PC-3 (cell line): ENCODE measurements around the gene LMNTD1. TPM values are rescaled to one million over a fixed set of nuclear protein-coding genes. Genes with fewer than 3 reads are reported as not detected.

Experiments used
- ATAC-seq: fragments of 200-7000 bp; cut with Tn5 transposase; 2 replicates; pipeline ENCODE4 v1.9.1; 2020; ENCODE audit warnings: mild to moderate bottlenecking, moderate library complexity
- BruUV-seq: library from RNA; stranded (reverse); fragments of 400-500 nt; replicated peaks from 2 replicates; lab custom pipeline; 2021; lab: Mats Ljungman, UMichigan
- CTCF ChIA-PET: fragments of 300-600 bp; sonication (Branson Sonifier 250); formaldehyde crosslinking; loops from one replicate; lab custom pipeline; 2022; ENCODE audit warnings: antibody characterized with exemption; lab: Charles Lee
- POLR2A ChIA-PET: fragments of 300-600 bp; sonication (Branson Sonifier 250); formaldehyde crosslinking; loops from one replicate; lab custom pipeline; 2022; ENCODE audit warnings: antibody characterized with exemption; ENCODE audit not compliant: unreplicated experiment; lab: Charles Lee
- DNase-seq: peaks from one replicate; pipeline ENCODE4 v3.0.0-alpha.2; 2015
- H2AFZ ChIP-seq: fragments of 300-600 bp; sonication (generic); 2 replicates; pipeline ENCODE4 v1.6.0; 2016; ENCODE audit warnings: antibody characterized with exemption, low read length
- H3F3A ChIP-seq: fragments of 300-600 bp; sonication (generic); one replicate; pipeline ENCODE4 v1.6.0; 2017; ENCODE audit warnings: antibody characterized with exemption, low read length, control low read depth, mild to moderate bottlenecking; ENCODE audit not compliant: unreplicated experiment
- H3K27ac ChIP-seq: fragments of 300-600 bp; sonication (generic); 2 replicates; pipeline ENCODE4 v1.5.1; 2016; ENCODE audit warnings: mild to moderate bottlenecking, low read length
- H3K27me3 ChIP-seq: fragments of 300-600 bp; sonication (generic); 2 replicates; pipeline ENCODE4 v1.6.1; 2016; ENCODE audit warnings: low read length, mixed read lengths
- H3K36me3 ChIP-seq: fragments of 300-600 bp; sonication (generic); 2 replicates; pipeline ENCODE4 v1.6.1; 2016; ENCODE audit warnings: low read depth, mixed run types, low read length, mixed read lengths
- H3K4me1 ChIP-seq: fragments of 300-600 bp; sonication (generic); 2 replicates; pipeline ENCODE4 v1.5.1; 2016; ENCODE audit warnings: low read length; ENCODE audit not compliant: insufficient read depth
- H3K4me2 ChIP-seq: fragments of 300-600 bp; sonication (generic); 2 replicates; pipeline ENCODE4 v1.6.0; 2016; ENCODE audit warnings: low read length
- H3K4me3 ChIP-seq: fragments of 300-600 bp; sonication (generic); 2 replicates; pipeline ENCODE4 v1.5.1; 2016; ENCODE audit warnings: mild to moderate bottlenecking, low read length, mixed read lengths
- H3K79me2 ChIP-seq: fragments of 300-600 bp; sonication (generic); 2 replicates; pipeline ENCODE4 v1.6.1; 2017; ENCODE audit warnings: low read length, mixed read lengths
- H3K9ac ChIP-seq: fragments of 300-600 bp; sonication (generic); 2 replicates; pipeline ENCODE4 v1.6.0; 2016; ENCODE audit warnings: mild to moderate bottlenecking, low read length
- H3K9me2 ChIP-seq: fragments of 300-600 bp; sonication (generic); replicated peaks from 2 replicates; pipeline ENCODE4 v1.6.1; 2016; ENCODE audit warnings: mixed run types, low read length, mixed read lengths
- H3K9me3 ChIP-seq: fragments of 300-600 bp; sonication (generic); 2 replicates; pipeline ENCODE4 v1.6.1; 2016; ENCODE audit warnings: low read length, mixed read lengths
- H4K20me1 ChIP-seq: fragments of 300-600 bp; sonication (generic); 2 replicates; pipeline ENCODE4 v1.6.1; 2016; ENCODE audit warnings: low read length, mixed read lengths
- EZH2 ChIP-seq: fragments of 300-600 bp; sonication (generic); IDR thresholded peaks from one replicate; pipeline ENCODE4 v1.6.1; 2017; ENCODE audit warnings: antibody characterized with exemption, mild to moderate bottlenecking, low read length; ENCODE audit not compliant: unreplicated experiment
- EZH2phosphoT487 ChIP-seq: fragments of 300-600 bp; sonication (generic); IDR thresholded peaks from 2 replicates; pipeline ENCODE4 v1.6.1; 2018; ENCODE audit warnings: mild to moderate bottlenecking, antibody characterized with exemption, low read length, borderline replicate concordance
- intact Hi-C: fragments of 100-400 bp; cut with micrococcal nuclease; formaldehyde crosslinking; loops from 2 replicates; pipeline ENCODE4 v1.9.0; 2023
- total RNA-seq: library from RNA; depleted of rRNA; stranded (reverse); fragments of >200 nt; gene quantifications from 2 replicates; pipeline ENCODE4 v1.2.3, GENCODE V29; 2014
- TF ChIP-seq, protein P1 (sequence below): fragments of 300-600 bp; sonication (generic); conservative IDR thresholded peaks from 2 replicates; pipeline ENCODE4 v1.5.1; 2017; ENCODE audit warnings: antibody characterized with exemption, low read depth, mild to moderate bottlenecking, low read length

The LMNTD1 gene
- total RNA-seq, 1 experiment from 2014 or later, result not detected

DNA sequence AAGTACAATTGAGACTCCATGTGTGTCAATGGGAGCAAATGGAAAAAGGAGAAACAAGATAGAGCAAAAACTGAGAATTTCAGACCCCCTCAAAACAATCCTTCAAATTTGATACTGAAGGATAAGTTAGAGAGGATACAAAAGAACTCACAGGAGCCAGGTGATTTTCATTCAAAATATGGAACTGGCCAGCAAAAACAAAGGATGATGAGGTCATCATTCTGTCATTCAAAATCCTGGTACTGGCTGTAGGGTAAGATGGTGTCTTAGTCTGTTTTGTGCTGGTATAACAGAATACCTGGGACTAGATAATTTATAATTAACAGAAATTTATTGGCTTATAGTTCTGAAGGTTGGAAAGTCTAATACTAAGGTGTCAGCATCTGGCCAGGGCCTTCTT lies 80.6 kb downstream of the LMNTD1 start:
- TF ChIP-seq EZH2 (no peak), EZH2phosphoT487 (no peak)
- TF ChIP-seq, protein P1, sequence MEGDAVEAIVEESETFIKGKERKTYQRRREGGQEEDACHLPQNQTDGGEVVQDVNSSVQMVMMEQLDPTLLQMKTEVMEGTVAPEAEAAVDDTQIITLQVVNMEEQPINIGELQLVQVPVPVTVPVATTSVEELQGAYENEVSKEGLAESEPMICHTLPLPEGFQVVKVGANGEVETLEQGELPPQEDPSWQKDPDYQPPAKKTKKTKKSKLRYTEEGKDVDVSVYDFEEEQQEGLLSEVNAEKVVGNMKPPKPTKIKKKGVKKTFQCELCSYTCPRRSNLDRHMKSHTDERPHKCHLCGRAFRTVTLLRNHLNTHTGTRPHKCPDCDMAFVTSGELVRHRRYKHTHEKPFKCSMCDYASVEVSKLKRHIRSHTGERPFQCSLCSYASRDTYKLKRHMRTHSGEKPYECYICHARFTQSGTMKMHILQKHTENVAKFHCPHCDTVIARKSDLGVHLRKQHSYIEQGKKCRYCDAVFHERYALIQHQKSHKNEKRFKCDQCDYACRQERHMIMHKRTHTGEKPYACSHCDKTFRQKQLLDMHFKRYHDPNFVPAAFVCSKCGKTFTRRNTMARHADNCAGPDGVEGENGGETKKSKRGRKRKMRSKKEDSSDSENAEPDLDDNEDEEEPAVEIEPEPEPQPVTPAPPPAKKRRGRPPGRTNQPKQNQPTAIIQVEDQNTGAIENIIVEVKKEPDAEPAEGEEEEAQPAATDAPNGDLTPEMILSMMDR, result no peak

DNA sequence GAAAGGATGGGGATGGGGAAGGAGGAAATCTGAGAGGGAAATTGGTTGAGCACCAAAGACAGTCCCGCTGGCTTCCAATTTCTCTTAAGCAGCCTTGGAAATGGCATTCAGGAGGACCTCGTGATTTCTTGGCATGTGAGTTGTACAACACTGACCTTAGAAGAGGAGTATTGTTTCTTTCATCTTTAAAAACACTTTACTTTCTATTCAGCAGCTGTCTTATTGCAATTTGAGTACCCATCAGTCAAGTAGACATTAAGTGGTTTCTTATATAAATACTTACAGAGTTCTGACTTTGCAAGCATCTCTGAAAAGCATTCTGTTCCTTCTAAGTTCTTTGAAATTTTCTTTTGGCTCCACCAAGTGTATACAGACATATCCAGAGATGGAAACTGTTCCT lies 83.2 kb downstream of the LMNTD1 start:
- Histone ChIP-seq H3F3A (no peaks in the 10 kb centered on the region), H3K79me2 (no peaks in the 10 kb centered on the region), H3K9ac (no peak overlapping the region), H3K4me3 (no peak overlapping the region), H2AFZ (no peak overlapping the region), H4K20me1 (no peaks in the 10 kb centered on the region), H3K9me2 (0 out of 2 replicates have a peak, but pooled peaks cover 3% of the 10 kb centered on the region), H3K36me3 (no peaks in the 10 kb centered on the region), H3K4me1 (no peaks in the 10 kb centered on the region), H3K9me3 (no peaks in the 10 kb centered on the region), H3K27ac (no peak overlapping the region), H3K4me2 (no peak overlapping the region), H3K27me3 (no peaks in the 10 kb centered on the region)
- no peak for DNase-seq
- ChIA-PET POLR2A (no interaction called here), CTCF (no interaction called here)
- BruUV-seq, result no TSS peak
- ATAC-seq, result no peak
- intact Hi-C loops, result no loop called here
- TF ChIP-seq, protein P1, result no peak
- TF ChIP-seq EZH2phosphoT487 (no peak), EZH2 (no peak)

More for the DNA sequence above, 80.6 kb downstream of the LMNTD1 start:
- no peaks in the 10 kb centered on the region for H3F3A ChIP-seq
- no peaks in the 10 kb centered on the region for H3K4me1 ChIP-seq
- intact Hi-C loops, result no loop called here
- POLR2A ChIA-PET, result no interaction called here
- H2AFZ ChIP-seq, result no peak overlapping the region
- no peak overlapping the region for H3K4me3 ChIP-seq
- no peaks in the 10 kb centered on the region for H4K20me1 ChIP-seq
- H3K9ac ChIP-seq, result no peak overlapping the region
- no peaks in the 10 kb centered on the region for H3K36me3 ChIP-seq
- BruUV-seq, result no TSS peak
- DNase-seq (no peak), ATAC-seq (no peak)
- H3K4me2 ChIP-seq, result no peak overlapping the region
- no peaks in the 10 kb centered on the region for H3K27me3 ChIP-seq
- CTCF ChIA-PET, result no interaction called here
- H3K27ac ChIP-seq, result no peak overlapping the region
- H3K79me2 ChIP-seq, result no peaks in the 10 kb centered on the region
- H3K9me2 ChIP-seq, result 0 out of 2 replicates have a peak, but pooled peaks cover 3% of the 10 kb centered on the region
- H3K9me3 ChIP-seq, result no peaks in the 10 kb centered on the region

DNA sequence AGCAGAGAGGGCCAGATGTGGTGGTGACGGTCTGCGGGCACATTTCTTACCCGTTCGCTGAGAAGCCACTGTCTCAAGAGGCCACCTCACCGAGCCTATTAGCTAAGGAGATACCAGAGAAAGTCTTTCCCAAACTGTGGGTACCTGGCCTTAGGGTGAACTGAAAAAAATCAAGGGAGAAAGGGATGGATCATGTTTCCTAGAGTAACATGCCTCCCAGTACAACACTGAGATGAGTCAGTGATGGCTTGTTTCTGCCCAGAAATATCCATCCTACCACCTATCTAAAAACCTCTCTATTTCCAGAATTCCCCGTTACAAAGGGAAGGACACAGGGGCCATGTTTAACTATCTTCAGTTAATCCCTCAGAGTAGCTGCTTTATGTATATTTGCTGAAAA lies 83.7 kb downstream of the LMNTD1 start:
- ATAC-seq, result no peak
- intact Hi-C loops, result no loop called here
- Histone ChIP-seq H4K20me1 (no peaks in the 10 kb centered on the region), H3K27ac (no peak overlapping the region), H3K27me3 (no peaks in the 10 kb centered on the region), H3K9me2 (0 out of 2 replicates have a peak, but pooled peaks cover 3% of the 10 kb centered on the region), H3K36me3 (no peaks in the 10 kb centered on the region), H3K9ac (no peak overlapping the region), H3K4me3 (no peak overlapping the region), H3F3A (no peaks in the 10 kb centered on the region), H3K4me2 (no peak overlapping the region), H3K79me2 (no peaks in the 10 kb centered on the region), H3K9me3 (no peaks in the 10 kb centered on the region), H3K4me1 (no peaks in the 10 kb centered on the region), H2AFZ (no peak overlapping the region)
- TF ChIP-seq EZH2phosphoT487 (no peak), EZH2 (no peak)
- TF ChIP-seq, protein P1, result no peak
- ChIA-PET POLR2A (no interaction called here), CTCF (no interaction called here)
- DNase-seq, result no peak
- BruUV-seq, result no TSS peak
